Endothelial cell (in vitro differentiated cells): ENCODE data around the gene ZMPSTE24. TPM values are rescaled to one million over a fixed set of nuclear protein-coding genes. Genes with fewer than 3 reads are reported as not detected.
"Not testable (repeated sequence)": the region's sequence is repeated elsewhere in the genome, so short reads cannot be mapped to it uniquely, and the experiment has no call there.

Experiments used
- DNase-seq: peaks from one replicate; pipeline ENCODE4 v3.0.0; 2021; ENCODE audit warnings: low spot score
- H3K27ac Mint-ChIP-seq: one replicate; pipeline ENCODE4 v1.8.0; 2021; ENCODE audit warnings: mixed read lengths, inconsistent platforms; ENCODE audit not compliant: unreplicated experiment
- H3K27me3 Mint-ChIP-seq: one replicate; pipeline ENCODE4 v1.8.0; 2021; ENCODE audit warnings: mild to moderate bottlenecking, moderate library complexity, mixed read lengths, inconsistent platforms; ENCODE audit not compliant: unreplicated experiment
- H3K36me3 Mint-ChIP-seq: one replicate; pipeline ENCODE4 v1.8.0; 2021; ENCODE audit warnings: mild to moderate bottlenecking, low read depth, mixed read lengths, inconsistent platforms; ENCODE audit not compliant: unreplicated experiment
- H3K4me1 Mint-ChIP-seq: one replicate; pipeline ENCODE4 v1.8.0; 2021; ENCODE audit warnings: mild to moderate bottlenecking, mixed read lengths, inconsistent platforms; ENCODE audit not compliant: unreplicated experiment
- H3K4me3 Mint-ChIP-seq: one replicate; pipeline ENCODE4 v1.8.0; 2021; ENCODE audit warnings: mild to moderate bottlenecking, mixed read lengths, inconsistent platforms; ENCODE audit not compliant: unreplicated experiment
- H3K9me3 Mint-ChIP-seq: one replicate; pipeline ENCODE4 v1.8.0; 2021; ENCODE audit warnings: mixed read lengths, inconsistent platforms; ENCODE audit not compliant: unreplicated experiment
- total RNA-seq: library from RNA; stranded (reverse); fragmentation: NEBNext Ultra II Directional; extraction: Animal tissue kit (Norgen Biotek cat#: 25700); gene quantifications from one replicate; pipeline ENCODE4 v1.2.1, GENCODE V29; 2021; ENCODE audit not compliant: unreplicated experiment
- TF ChIP-seq, protein P1 (sequence below): fragments of 200-600 bp; sonication (generic); IDR thresholded peaks from one replicate; pipeline ENCODE4 v1.5.0; 2021; ENCODE audit warnings: antibody characterized with exemption; ENCODE audit not compliant: unreplicated experiment

The ZMPSTE24 gene
- total RNA-seq, 1 donor from 2014 or later = 32.9 TPM

DNA sequence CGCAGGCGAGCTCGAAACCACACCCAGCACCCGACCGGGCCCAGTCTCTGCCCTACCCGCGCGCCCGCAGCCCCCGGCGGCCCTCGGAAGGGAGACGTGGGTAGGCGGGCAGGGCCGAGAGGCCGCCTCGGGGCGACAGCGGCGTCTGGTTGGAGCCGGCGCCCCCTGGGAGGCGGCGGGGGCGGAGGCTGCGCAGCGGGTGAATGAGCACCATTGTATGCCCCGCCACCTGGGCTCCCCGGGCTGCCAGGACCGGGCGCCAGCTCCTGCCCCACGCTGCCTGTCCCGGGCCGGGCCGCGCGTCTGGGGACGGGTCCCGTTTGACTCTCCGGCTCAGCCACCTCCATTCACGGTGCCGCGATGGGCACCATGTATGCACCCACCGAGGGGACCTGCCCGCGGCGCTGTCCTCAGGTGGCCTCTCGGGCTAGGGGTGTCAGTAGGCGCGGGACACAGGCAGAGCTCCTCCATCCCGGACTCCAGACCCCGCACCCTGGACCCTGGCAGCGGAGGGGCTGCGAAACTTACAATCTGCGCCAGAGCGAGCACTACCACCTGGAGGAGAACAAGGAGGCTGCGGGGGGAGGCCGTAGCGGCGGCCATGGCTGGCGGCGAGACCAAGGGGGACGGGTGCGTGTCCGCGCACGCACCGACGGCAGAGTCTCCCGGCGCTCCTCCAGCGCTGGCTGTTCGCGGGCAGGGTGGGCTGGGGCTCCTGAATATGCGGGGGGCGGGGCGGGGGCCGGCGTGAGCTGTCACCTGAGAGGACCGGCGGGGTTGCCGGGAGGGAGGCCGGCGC lies 58.8 kb downstream of the ZMPSTE24 start, which contains the start of gene COL9A2:
COL9A2 (minus strand) TSS at position 692 of the 799 bp plus-strand sequence; CDS start at position 603, 89 bp downstream.
- Mint-ChIP-seq H3K27ac (peak within 1 kb of the TSS; percentile 50), H3K36me3 (no peaks in the 10 kb centered on the region), H3K27me3 (peaks cover 14% of the 10 kb centered on the region), H3K4me3 (peak within 1 kb of the TSS; percentile 80), H3K9me3 (no peaks in the 10 kb centered on the region), H3K4me1 (peaks cover 13% of the 10 kb centered on the region)
- DNase-seq = peak; percentile 36
- TF ChIP-seq, protein P1, sequence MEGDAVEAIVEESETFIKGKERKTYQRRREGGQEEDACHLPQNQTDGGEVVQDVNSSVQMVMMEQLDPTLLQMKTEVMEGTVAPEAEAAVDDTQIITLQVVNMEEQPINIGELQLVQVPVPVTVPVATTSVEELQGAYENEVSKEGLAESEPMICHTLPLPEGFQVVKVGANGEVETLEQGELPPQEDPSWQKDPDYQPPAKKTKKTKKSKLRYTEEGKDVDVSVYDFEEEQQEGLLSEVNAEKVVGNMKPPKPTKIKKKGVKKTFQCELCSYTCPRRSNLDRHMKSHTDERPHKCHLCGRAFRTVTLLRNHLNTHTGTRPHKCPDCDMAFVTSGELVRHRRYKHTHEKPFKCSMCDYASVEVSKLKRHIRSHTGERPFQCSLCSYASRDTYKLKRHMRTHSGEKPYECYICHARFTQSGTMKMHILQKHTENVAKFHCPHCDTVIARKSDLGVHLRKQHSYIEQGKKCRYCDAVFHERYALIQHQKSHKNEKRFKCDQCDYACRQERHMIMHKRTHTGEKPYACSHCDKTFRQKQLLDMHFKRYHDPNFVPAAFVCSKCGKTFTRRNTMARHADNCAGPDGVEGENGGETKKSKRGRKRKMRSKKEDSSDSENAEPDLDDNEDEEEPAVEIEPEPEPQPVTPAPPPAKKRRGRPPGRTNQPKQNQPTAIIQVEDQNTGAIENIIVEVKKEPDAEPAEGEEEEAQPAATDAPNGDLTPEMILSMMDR = no peak

DNA sequence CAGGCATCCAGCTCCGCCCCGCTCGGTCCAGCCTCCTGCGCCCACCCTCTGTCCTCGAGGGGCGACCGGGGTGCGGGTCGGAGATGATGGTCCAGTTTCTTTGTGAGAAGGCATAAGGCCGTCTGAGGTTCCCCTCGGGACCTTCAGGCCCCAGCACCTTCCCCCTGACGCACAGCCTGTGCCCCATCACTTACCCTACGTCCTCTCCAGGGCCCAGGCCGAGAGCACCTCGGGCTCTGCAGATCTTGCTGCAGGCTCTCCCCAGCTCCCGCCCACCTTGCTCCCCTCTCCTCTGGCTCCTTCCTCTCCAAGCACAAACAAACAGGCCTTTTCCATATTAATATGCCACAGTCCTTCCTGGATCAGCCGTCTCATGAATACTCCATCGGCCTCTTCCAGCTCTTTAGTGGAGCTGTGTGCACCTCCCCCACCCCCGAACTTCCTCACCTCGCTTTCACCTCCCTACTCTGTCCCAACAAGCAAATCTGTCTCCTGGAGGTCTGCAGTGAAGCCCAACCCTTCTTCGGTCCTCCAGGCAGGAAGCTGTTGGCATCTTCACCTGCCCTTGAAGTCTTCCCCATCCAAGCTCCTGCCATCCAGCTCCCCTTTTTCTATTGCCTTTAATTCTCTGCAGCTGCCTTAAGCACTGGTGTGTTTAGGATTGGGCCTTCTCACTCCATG lies 59.5 kb downstream of the ZMPSTE24 start:
- H3K4me1 Mint-ChIP-seq = peaks cover 13% of the 10 kb centered on the region
- DNase-seq = no peak
- peaks cover 14% of the 10 kb centered on the region for H3K27me3 Mint-ChIP-seq
- TF ChIP-seq, protein P1 = no peak
- no peaks in the 10 kb centered on the region for H3K9me3 Mint-ChIP-seq
- H3K36me3 Mint-ChIP-seq = no peaks in the 10 kb centered on the region
- H3K4me3 Mint-ChIP-seq = peak overlapping the region; percentile 80
- no peak overlapping the region for H3K27ac Mint-ChIP-seq

GRCh38 chr1:40318476-40318875 lies 60.4 kb downstream of the ZMPSTE24 start:
- DNase-seq = no peak
- TF ChIP-seq, protein P1 = no peak
- Mint-ChIP-seq H3K36me3 (no peaks in the 10 kb centered on the region), H3K27ac (no peak overlapping the region), H3K4me3 (no peak overlapping the region), H3K9me3 (no peaks in the 10 kb centered on the region), H3K4me1 (peaks cover 13% of the 10 kb centered on the region), H3K27me3 (peaks cover 11% of the 10 kb centered on the region)

DNA sequence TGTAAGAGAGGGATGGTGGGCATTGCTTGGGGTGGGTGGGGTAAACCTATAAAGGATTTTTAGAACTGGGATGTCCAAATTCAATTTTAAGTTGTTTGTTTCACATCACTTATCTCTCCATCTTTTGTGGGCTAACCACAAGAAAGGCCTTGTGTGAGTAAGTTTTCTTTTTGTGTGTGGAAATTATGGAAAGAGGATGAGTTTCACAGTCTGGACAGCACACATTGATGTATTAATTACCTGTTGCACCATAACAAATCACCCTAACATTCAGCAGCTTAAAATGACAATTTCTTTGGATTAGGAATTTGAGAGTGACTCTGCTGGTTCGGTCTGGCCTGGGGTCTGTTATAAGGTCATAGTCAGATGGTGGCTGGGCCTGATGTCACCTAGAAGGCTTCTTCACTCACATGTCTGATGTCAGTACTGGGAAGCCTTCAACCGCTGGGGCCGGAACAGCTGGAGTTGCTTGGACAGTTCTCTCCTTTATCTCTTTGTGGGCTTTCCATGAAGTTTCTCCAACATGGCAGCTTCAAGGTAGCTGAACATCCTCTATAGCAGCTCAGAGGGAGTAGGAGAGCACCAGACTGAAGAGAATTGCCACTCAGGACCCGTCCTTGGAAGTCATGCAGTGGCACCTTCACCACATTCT lies 61.1 kb downstream of the ZMPSTE24 start:
- Mint-ChIP-seq H3K4me1 (peaks cover 13% of the 10 kb centered on the region), H3K27me3 (peaks cover 14% of the 10 kb centered on the region), H3K4me3 (no peak overlapping the region), H3K36me3 (no peaks in the 10 kb centered on the region), H3K27ac (no peak overlapping the region), H3K9me3 (no peaks in the 10 kb centered on the region)
- TF ChIP-seq, protein P1 = no peak
- no peak for DNase-seq

GRCh38 chr1:40331403-40331802 lies 73.4 kb downstream of the ZMPSTE24 start:
- H3K4me1 Mint-ChIP-seq, DNase-seq, H3K27ac Mint-ChIP-seq, H3K9me3 Mint-ChIP-seq, H3K4me3 Mint-ChIP-seq, H3K36me3 Mint-ChIP-seq, H3K27me3 Mint-ChIP-seq: not testable (repeated sequence)
